ENCODE results near the gene COPS2. TPM values are rescaled to one million over a fixed set of nuclear protein-coding genes. Genes with fewer than 3 reads are reported as not detected.
A peak's percentile ranks its signal among the peaks of the same experiment; 100 is the strongest.

Gene COPS2
- total and polyA plus RNA-seq, 2 of the 13 experiments (the other 11 are each of a cell fraction or from before 2014, with no cell fraction given) = 37.8 to 66.3 TPM

GRCh38 chr15:49096090-49096750, 59.2 kb downstream of the COPS2 start (continued):
- TF ChIP-seq PRDM10 (CRISPR knock-in tag; IDR thresholded peaks at IDR 0.05; ENCODE audit: low read depth) = no peak
- TF ChIP-seq IRF9 (CRISPR knock-in tag; IDR thresholded peaks at IDR 0.05; ENCODE audit: borderline replicate concordance) = no peak
- TF ChIP-seq SNAI1 (CRISPR knock-in tag; IDR thresholded peaks at IDR 0.05; ENCODE audit: borderline replicate concordance) = no peak
- no peak for TF ChIP-seq FOXJ3 (CRISPR knock-in tag; IDR thresholded peaks at IDR 0.05; ENCODE audit: borderline replicate concordance)
- TF ChIP-seq ZNF24 (IDR thresholded peaks at IDR 0.05) = no peak
- no peak for TF ChIP-seq E2F2 (CRISPR knock-in tag; IDR thresholded peaks at IDR 0.05; ENCODE audit: borderline replicate concordance)
- no peak for TF ChIP-seq ZNF724P (CRISPR knock-in tag; IDR thresholded peaks at IDR 0.05; ENCODE audit: borderline replicate concordance)
- no peak for TF ChIP-seq ZNF839 (CRISPR knock-in tag; IDR thresholded peaks at IDR 0.05; ENCODE audit: borderline replicate concordance)
- no peak for TF ChIP-seq POLR2G (IDR thresholded peaks at IDR 0.05; ENCODE audit: low read depth, low read length)
- no peak for TF ChIP-seq ZBTB38 (CRISPR knock-in tag; IDR thresholded peaks at IDR 0.05)
- TF ChIP-seq ZNF674 (CRISPR knock-in tag; IDR thresholded peaks at IDR 0.05; ENCODE audit: low read depth) = no peak
- TF ChIP-seq SNRNP70 (IDR thresholded peaks at IDR 0.05; ENCODE audit: low read depth, low read length) = no peak
- TF ChIP-seq MAZ (IDR thresholded peaks at IDR 0.05; ENCODE audit: borderline replicate concordance, low read depth, low read length) = no peak
- no peak for TF ChIP-seq MAZ (CRISPR knock-in tag; IDR thresholded peaks at IDR 0.05; ENCODE audit: low read depth)
- no peak for TF ChIP-seq ZKSCAN1 (IDR thresholded peaks at IDR 0.05; ENCODE audit: low read length)
- TF ChIP-seq HNF4G (IDR thresholded peaks at IDR 0.05; ENCODE audit: borderline replicate concordance, low read depth, low read length) = peak; percentile 79
- TF ChIP-seq HNF4G (CRISPR knock-in tag; IDR thresholded peaks at IDR 0.05; ENCODE audit: borderline replicate concordance, low read depth) = no peak
- TF ChIP-seq ZNF639 (CRISPR knock-in tag; conservative IDR thresholded peaks at IDR 0.05) = no peak
- TF ChIP-seq ZNF550 (CRISPR knock-in tag; IDR thresholded peaks at IDR 0.05; ENCODE audit: borderline replicate concordance) = no peak
- TF ChIP-seq STAG1 (CRISPR knock-in tag; IDR thresholded peaks at IDR 0.05) = no peak
- TF ChIP-seq ZNF136 (CRISPR knock-in tag; IDR thresholded peaks at IDR 0.05; ENCODE audit: low read depth) = no peak
- TF ChIP-seq BATF2 (CRISPR knock-in tag; IDR thresholded peaks at IDR 0.05) = no peak

All from HepG2 (cell line).